Renal cortex interstitium (tissue), 11 donors: ENCODE results near the gene MECP2. TPM values are rescaled to one million over a fixed set of nuclear protein-coding genes. Genes with fewer than 3 reads are reported as not detected.
A peak's percentile ranks its signal among the peaks of the same experiment; 100 is the strongest.

Experiments
- DNase-seq, 11 donors: peaks; one replicate each; pipeline ENCODE4 v3.0.0-alpha.2; 2013; ENCODE audit warnings: low read depth in 9 of 11, low spot score in 4 of 11; ENCODE audit errors: extremely low read depth in 1 of 11
- polyA plus RNA-seq, 3 donors: library from polyadenylated mRNA; unstranded; fragments of 120-200 nt; gene quantifications; one replicate each; pipeline ENCODE4 v1.2.1, GENCODE V29; 2013; ENCODE audit not compliant: insufficient read length in 3 of 3

Gene MECP2
- polyA plus RNA-seq, 3 donors = 27.1 to 34.2 (median 32.7) TPM

DNA sequence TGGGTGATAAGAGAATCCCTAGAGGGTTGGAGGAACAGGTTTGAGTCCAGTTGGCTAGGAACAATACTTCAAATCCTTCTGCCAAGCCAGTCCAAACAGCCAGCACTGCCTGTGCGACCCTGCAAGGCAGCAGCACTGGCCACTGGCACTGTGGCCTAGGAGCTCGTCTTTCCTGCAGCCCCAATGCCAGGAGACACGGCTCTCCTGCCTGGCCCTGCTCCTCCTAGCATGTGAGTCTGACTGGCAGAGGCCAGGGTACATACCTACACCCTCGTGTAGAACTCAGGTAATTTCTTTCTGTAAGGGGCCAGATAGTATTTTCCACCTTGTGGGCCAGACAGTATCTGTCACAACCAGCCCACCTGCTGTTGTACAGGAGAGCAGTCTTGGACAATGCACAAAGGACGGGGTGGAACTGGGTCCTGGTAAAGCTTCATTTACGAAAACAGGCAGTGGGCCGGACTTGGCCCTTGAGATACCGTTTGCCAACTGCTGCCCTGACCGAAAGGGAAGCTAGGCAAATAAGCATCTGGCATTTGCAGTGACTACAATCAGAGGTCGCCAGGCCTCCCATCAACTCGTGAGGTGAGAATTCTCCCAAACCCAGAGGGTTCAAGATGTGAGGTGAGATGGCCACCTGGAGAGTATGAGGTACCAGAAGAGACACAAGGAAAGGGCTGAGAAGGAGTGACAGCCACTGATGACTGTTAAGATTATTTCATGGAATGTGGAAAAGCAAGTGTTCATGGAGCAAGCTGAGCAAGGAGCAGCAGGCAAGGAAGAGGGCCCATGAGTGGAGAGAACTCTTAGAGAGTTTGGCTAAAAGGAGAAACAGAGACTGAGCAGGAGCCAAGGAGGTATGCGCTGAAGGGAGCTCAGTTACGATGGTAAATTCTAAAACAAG, 48.1 kb downstream of the MECP2 start:
- no peak for DNase-seq

GRCh38 chrX:154048398-154048797, 49.1 kb downstream of the MECP2 start:
- no peak for DNase-seq

DNA sequence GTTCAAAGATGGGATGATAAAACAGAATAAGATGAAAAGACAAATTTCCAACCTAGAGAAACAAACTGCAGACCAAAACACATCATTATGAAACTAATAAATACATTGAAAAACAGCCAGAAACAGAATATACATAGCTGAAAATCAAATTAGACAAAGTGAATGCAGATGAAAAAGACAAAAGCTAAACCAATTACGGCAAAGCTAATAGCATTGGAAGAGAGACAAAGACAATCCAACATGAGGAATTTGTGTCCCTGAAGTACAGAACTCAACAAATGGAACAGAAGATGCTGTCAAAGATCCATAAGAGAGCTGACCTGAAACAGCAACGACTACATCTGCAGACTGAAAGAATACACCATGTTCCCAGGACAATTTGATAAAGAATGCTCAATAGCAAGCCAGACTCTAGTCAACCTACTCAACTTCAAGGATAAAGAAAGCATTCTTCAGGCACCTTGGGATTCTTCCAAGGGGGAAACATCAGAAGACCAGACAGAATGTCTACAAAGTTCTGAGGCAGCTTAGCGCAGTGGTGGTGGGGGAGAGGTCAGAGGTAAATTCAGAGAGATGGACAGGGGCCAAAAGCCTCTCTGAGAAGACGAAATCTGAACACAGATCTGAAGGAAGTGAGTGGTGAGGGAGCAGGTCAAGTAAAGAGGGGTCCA, 50.4 kb downstream of the MECP2 start:
- DNase-seq = no peak

DNA sequence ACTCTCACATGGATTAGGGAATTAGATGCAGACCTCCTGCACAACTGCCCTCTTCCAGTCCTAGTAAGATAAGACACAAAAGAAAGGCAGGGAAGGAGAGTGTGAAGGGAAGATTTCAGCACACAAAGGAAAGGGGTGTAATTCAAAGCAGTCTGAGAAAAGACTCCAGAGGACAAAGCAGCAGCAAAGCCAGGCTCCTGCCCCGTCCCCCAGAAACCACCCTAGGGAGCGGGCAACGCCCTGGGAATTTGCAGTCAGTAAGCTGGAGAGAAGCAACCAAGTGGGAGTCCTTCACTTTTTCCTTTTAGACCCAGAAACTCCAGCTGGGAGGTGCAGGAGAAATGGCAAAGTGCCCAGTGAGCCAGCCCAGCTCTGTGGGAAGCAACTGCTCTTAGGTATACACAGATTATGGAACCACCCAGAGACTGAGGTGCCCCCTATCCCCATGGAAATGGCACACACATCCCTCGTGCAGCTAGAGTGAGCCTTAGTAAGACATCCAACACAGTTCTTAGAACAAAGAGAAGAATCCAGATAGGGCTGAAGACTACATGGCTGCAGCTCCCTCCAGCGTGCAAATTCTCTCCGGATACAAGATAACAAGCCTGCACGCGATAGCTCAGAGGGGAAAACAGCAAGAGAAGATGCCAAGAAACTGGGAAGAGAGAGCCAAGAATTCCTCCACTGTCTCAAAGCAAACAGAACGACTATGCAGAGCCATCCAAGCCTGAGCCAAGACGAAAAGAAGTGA, 51.3 kb downstream of the MECP2 start:
- peak in 7 of 11 donors; percentile 17 to 38 (median 33) for DNase-seq

- DNase-seq = no peak
Observed at GRCh38 chrX:154044091-154044490, 53.4 kb downstream of the MECP2 start.

DNA sequence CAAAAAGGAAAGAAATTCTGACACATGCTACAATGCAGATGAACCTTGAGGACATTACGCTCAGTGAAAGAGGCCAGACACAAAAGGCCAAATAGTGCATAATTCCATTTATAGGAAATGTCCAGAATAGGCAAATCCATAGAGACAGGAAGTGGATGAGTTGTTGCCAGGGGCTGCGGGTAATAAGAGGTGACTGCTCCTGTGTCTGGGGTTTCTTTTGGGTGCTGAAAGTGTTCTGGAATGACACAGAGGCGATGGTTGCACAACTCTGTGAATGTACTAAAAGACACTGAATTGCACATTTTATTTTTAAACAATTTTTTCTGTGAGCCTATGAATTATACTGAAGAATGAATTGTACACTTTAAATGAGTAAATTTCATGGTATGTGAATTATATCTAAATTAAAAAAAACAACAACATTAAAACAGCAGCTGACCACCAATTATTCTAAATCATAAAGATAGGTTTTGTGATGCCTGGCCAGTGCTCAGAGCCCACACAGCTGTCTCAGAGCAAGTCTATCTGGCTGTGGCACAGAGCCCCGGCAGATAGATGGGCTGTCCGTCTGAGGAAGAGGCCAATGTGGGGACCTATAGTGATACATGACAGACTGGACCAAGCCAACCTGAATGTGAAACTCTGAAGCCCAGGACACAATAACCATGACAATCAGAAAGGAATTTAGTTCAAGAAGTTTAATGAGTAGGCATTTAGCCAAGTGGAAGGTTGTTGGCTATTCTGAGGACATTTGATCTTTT, 54.3 kb downstream of the MECP2 start:
- no peak for DNase-seq

DNA sequence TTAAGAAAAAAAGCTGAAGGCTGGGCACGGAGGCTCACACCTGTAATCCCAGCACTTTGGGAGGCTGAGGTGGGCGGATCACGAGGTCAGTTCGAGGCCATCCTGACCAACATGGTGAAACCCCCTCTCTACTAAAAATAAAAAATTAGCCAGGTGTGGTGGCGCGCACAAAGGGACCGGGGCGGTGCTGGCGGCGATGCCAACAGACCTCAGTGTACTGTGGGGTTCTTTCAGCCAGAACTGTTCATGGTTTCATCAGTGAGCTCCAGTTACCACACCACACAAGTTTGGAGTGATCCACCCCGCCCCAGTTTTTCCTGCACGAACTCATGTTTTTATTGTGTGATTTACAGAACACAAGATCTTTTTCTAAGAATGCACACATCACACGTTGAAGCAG, 56.7 kb downstream of the MECP2 start:
- DNase-seq = no peak

DNA sequence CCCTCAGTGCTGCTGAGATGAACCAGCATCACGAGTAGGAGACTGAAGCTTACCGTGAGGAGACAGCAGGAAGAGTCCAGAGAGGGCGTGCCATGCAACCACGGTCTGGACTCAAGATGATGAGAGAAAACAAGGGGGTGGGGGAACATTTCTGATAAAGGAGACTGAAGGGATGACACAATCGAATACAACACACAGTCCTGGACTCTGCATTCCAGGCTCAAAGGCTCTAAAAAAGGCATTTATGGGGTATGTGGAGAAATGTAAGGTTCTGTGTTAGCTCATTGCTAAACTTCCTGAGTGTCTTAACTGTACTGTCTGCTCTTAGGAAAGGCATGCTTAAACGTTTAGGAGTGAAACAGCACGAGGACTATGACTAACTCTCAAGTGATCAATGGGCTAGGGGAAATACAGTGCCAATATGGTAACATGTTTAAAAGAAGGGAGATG, 57.2 kb downstream of the MECP2 start:
- no peak for DNase-seq

DNA sequence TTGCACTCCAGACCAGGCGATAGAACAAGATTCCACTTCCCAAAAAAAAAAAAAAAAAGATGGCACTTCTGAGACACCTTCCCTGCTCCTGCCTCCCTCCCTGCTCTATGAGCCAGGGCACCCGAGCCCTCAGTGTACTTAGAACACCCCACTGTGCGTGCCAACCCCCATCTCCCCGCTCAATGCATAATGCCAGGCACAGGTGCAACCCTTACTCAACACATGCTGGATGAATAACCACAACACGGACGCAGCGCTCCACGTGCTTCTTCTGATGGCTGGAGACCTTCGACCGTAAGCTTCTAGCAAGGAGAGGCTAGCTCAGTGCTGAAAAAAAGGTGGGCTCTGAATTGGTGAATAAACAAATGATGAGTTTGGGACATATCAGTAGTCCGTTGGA, 57.9 kb downstream of the MECP2 start:
- DNase-seq = no peak

DNA sequence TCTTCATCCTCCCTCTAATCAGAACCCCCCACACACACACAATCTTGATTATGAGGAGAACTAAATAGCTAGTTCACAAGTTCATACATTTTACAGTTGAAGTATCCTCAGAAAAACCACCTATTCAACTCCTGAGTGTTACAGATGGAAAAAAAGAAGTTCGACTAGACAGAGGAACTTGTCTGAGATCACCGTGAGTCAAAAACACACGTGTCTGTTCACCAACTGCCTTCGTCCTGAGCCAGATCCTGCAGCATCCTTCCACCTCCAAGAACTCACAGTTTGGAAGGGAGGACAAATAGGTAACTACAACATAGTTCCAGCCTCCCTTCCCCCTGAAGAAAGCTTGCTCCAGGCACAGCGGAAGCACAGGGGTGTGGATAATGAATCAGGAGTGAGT, 58.9 kb downstream of the MECP2 start:
- no peak for DNase-seq

GRCh38 chrX:154037754-154038153, 59.8 kb downstream of the MECP2 start:
- DNase-seq = no peak

- no peak for DNase-seq
Observed at GRCh38 chrX:154036513-154036912, 61.0 kb downstream of the MECP2 start.

DNA sequence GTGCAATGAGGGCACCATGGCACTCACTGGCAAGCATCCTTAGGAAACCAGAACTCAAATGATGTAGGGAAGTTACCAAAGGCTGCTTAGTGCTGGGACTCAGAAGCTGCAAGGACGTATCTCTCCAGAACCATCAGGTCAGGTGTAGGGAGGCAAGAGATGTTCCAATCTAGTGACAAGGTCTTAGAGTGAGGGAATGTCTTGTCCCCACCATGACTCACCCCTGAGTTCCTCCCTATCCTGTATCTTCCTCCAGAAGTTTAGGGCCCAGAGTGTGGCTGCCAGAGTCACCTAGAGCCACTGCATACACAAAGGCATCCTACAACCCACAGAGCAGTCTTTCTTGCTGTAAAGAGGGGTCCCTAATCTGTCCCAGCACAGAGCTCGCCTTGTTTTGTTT, 63.7 kb downstream of the MECP2 start:
- no peak for DNase-seq

DNA sequence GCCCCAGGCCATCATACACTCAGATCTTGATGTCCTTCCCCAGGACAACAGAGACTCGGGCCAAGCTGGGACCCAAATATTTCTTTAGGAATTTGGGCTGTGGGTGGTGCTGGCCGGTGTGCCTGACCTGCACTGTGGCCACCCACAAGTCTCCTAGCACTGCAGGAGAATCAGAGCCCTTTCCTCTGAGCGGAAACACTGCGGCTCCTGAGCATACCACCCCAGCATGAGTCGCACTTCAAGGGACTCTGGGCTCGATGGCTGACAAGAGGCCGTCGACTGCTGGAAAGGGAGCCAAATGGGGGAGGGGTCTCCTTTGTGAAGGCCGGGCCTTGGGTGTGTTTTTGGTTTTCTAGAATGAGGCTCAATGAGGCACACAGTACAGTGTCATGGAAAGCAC, 64.9 kb downstream of the MECP2 start:
- DNase-seq = no peak

- no peak for DNase-seq
Observed at GRCh38 chrX:154032160-154032559, 65.4 kb downstream of the MECP2 start.

DNA sequence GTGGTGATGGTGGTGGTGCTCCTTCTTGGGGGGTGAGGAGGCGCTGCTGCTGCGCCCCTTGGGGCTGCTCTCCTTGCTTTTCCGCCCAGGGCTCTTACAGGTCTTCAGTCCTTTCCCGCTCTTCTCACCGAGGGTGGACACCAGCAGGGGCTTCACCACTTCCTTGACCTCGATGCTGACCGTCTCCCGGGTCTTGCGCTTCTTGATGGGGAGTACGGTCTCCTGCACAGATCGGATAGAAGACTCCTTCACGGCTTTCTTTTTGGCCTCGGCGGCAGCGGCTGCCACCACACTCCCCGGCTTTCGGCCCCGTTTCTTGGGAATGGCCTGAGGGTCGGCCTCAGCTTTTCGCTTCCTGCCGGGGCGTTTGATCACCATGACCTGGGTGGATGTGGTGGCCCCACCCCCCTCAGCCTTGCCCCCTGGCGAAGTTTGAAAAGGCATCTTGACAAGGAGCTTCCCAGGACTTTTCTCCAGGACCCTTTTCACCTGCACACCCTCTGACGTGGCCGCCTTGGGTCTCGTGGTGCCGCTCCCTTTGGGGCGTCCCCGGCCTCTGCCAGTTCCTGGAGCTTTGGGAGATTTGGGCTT, 66.7 kb downstream of the MECP2 start:
- DNase-seq = no peak

GRCh38 chrX:154030266-154030665, 67.3 kb downstream of the MECP2 start:
- DNase-seq = no peak

DNA sequence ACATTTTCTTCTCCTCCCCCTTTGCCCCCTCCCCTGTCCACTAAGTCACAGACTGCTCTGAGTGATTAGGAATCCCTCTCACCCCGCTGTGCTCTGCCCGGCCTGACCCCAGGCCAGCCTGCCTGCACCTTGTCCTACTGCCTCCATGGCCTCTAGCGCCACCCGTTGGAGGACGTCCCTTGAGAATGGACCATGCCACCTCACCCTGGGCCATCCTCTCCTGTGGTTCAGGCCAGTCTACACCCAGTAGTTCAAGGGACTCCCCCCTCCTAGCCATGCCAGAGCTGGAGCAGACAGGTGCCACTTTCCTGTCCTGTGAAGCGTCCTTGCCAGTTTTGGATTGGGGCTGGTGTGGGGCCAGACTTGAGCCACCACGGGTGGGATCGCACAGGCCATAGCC, 68.1 kb downstream of the MECP2 start:
- no peak for DNase-seq
